A549 (cell line): ENCODE results near the gene IL3. TPM values are rescaled to one million over a fixed set of nuclear protein-coding genes. Genes with fewer than 3 reads are reported as not detected.

Experiments
- ATAC-seq, 2 experiments: fragments of 200-7000 bp in 1 of 2; fragments of >200 bp in 1 of 2; cut with Nextera tagmentation in 1 of 2; cut with Tn5 transposase in 1 of 2; 3 replicates each; pipeline versions ENCODE4 v1.8.0 to v1.9.1; 2018 to 2020; ENCODE audit warnings: mild to moderate bottlenecking in 1 of 2, moderate library complexity in 1 of 2
- CTCF ChIA-PET: fragments of 300-600 bp; sonication (Branson Sonifier 250); formaldehyde crosslinking; extraction: SDS; loops from one replicate; lab custom pipeline; 2021; ENCODE audit warnings: antibody characterized with exemption, inconsistent platforms; lab: Yijun Ruan, JAX
- POLR2A ChIA-PET: fragments of 350-600 bp; formaldehyde crosslinking; extraction: SDS; loops from one replicate; lab custom pipeline; 2021; ENCODE audit warnings: antibody characterized with exemption, inconsistent platforms; lab: Yijun Ruan, JAX
- DNase-seq, 2 experiments: peaks; one replicate each; pipeline versions ENCODE4 v3.0.0 to v3.0.0-alpha.2; 2011 to 2016; ENCODE audit warnings: low read depth in 1 of 2, low spot score in 1 of 2
- FAIRE-seq: peaks from 2 replicates; lab custom pipeline; 2011; peaks lifted over from hg19 to GRCh38; lab: Jason Lieb, UNC
- H3K27ac ChIP-seq, 2 experiments: fragments of >200 bp; sonication (Bioruptor Twin); formaldehyde crosslinking; 3 replicates each; pipeline ENCODE4 v1.5.1; 2016 to 2017
- H3K4me1 ChIP-seq: fragments of >200 bp; sonication (Bioruptor Twin); formaldehyde crosslinking; 3 replicates; pipeline ENCODE4 v1.6.1; 2016
- H3K4me2 ChIP-seq: fragments of >200 bp; sonication (Bioruptor Twin); formaldehyde crosslinking; 3 replicates; pipeline ENCODE4 v1.6.1; 2016
- H3K4me3 ChIP-seq: fragments of >200 bp; sonication (Bioruptor Twin); formaldehyde crosslinking; 3 replicates; pipeline ENCODE4 v1.5.1; 2016
- H3K9me3 ChIP-seq: fragments of >200 bp; sonication (Bioruptor Twin); formaldehyde crosslinking; 3 replicates; pipeline ENCODE4 v1.6.1; 2016
- BCL3 ChIP-seq: fragments of >200 bp; sonication (Bioruptor Twin); formaldehyde crosslinking; IDR thresholded peaks from 3 replicates; pipeline ENCODE4 v1.6.1; 2016
- BHLHE40 ChIP-seq: IDR thresholded peaks from 2 replicates; pipeline ENCODE4 v1.6.1; 2012; ENCODE audit warnings: low read depth, low read length, inconsistent platforms
- CBX2 ChIP-seq: fragments of 200-600 bp; sonication (generic); IDR thresholded peaks from 2 replicates; pipeline ENCODE4 v1.6.1; 2016; ENCODE audit warnings: low read depth, mild to moderate bottlenecking, borderline replicate concordance
- CEBPB ChIP-seq, 2 experiments: fragments of >200 bp in 1 of 2; sonication (Bioruptor Twin) in 1 of 2; formaldehyde crosslinking in 1 of 2; IDR thresholded peaks; 2 replicates each; pipeline ENCODE4 v1.6.1; 2012 to 2016
- CHD4 ChIP-seq: fragments of 200-600 bp; sonication (generic); IDR thresholded peaks from 2 replicates; pipeline ENCODE4 v1.6.1; 2016; ENCODE audit warnings: antibody characterized with exemption, mild to moderate bottlenecking, borderline replicate concordance
- CTCF ChIP-seq: fragments of >200 bp; sonication (Bioruptor Twin); formaldehyde crosslinking; IDR thresholded peaks from 3 replicates; pipeline ENCODE4 v1.5.1; 2016
- EHF ChIP-seq: fragments of 250-450 bp; sonication (Bioruptor Pico); IDR thresholded peaks from 2 replicates; pipeline ENCODE4 v1.5.0; 2020; ENCODE audit warnings: mild to moderate bottlenecking
- ELK1 ChIP-seq: fragments of 150-350 bp; IDR thresholded peaks from 2 replicates; pipeline ENCODE4 v1.6.1; 2014; ENCODE audit warnings: low read depth, mild to moderate bottlenecking, low read length
- ESRRA ChIP-seq: fragments of 150-350 bp; IDR thresholded peaks from 2 replicates; pipeline ENCODE4 v1.6.1; 2014; ENCODE audit warnings: mild to moderate bottlenecking, low read length, borderline replicate concordance
- FOSB ChIP-seq: fragments of 250-450 bp; sonication (Bioruptor Pico); IDR thresholded peaks from 2 replicates; pipeline ENCODE4 v1.5.0; 2020; ENCODE audit warnings: mild to moderate bottlenecking, moderate library complexity
- FOSL2 ChIP-seq, 2 experiments: fragments of 450-650 bp in 1 of 2; fragments of >200 bp in 1 of 2; sonication (Bioruptor Twin) in 1 of 2; formaldehyde crosslinking; IDR thresholded peaks; 2 replicates each; pipeline versions ENCODE4 v1.5.0 to v1.6.1; 2016 to 2020; ENCODE audit warnings: mild to moderate bottlenecking in 1 of 2, moderate library complexity in 1 of 2
- FOXS1 ChIP-seq: fragments of 250-450 bp; sonication (Bioruptor Pico); IDR thresholded peaks from 2 replicates; pipeline ENCODE4 v1.5.0; 2020; ENCODE audit warnings: mild to moderate bottlenecking, moderate library complexity
- GATA3 ChIP-seq: IDR thresholded peaks from 2 replicates; pipeline ENCODE4 v1.6.1; 2012; ENCODE audit warnings: borderline replicate concordance
- HEYL ChIP-seq: fragments of 250-450 bp; sonication (Bioruptor Pico); IDR thresholded peaks from 2 replicates; pipeline ENCODE4 v1.8.0; 2021; ENCODE audit warnings: mild to moderate bottlenecking, moderate library complexity
- HOXA7 ChIP-seq: fragments of 250-450 bp; sonication (Bioruptor Pico); IDR thresholded peaks from 2 replicates; pipeline ENCODE4 v1.5.0; 2020; ENCODE audit warnings: mild to moderate bottlenecking, moderate library complexity
- HOXB13 ChIP-seq: fragments of 250-450 bp; sonication (Bioruptor Pico); IDR thresholded peaks from 2 replicates; pipeline ENCODE4 v1.5.0; 2020; ENCODE audit warnings: low read depth, mild to moderate bottlenecking, moderate library complexity
- JUN ChIP-seq, 2 experiments: fragments of >200 bp; sonication (Bioruptor Twin); formaldehyde crosslinking; IDR thresholded peaks; 2 replicates in 1 of 2; 3 replicates in 1 of 2; pipeline ENCODE4 v1.6.1; 2016 to 2017
- NR3C1 ChIP-seq: fragments of >200 bp; sonication (Bioruptor Twin); formaldehyde crosslinking; IDR thresholded peaks from 3 replicates; pipeline ENCODE4 v1.6.1; 2017
- PBX3 ChIP-seq: IDR thresholded peaks from 2 replicates; pipeline ENCODE4 v1.6.1; 2012
- POLR2A ChIP-seq: IDR thresholded peaks from 2 replicates; pipeline ENCODE4 v1.6.1; 2012; ENCODE audit warnings: mild to moderate bottlenecking, low read length
- POLR2AphosphoS2 ChIP-seq: conservative IDR thresholded peaks from 2 replicates; pipeline ENCODE4 v1.6.1; 2012; ENCODE audit warnings: low read length, improper control_type of control experiment, inconsistent platforms
- RAD21 ChIP-seq, 2 experiments: fragments of >200 bp in 1 of 2; sonication (Bioruptor Twin) in 1 of 2; formaldehyde crosslinking in 1 of 2; IDR thresholded peaks in 1 of 2; conservative IDR thresholded peaks in 1 of 2; 2 replicates in 1 of 2; 3 replicates in 1 of 2; pipeline ENCODE4 v1.6.1; 2012 to 2018; ENCODE audit warnings: inconsistent platforms in 1 of 2
- RARB ChIP-seq: fragments of 250-450 bp; sonication (Bioruptor Pico); IDR thresholded peaks from 2 replicates; pipeline ENCODE4 v1.8.0; 2021; ENCODE audit warnings: mild to moderate bottlenecking, moderate library complexity
- RNF2 ChIP-seq: fragments of 200-600 bp; sonication (generic); IDR thresholded peaks from 2 replicates; pipeline ENCODE4 v1.6.1; 2016; ENCODE audit warnings: low read depth, mild to moderate bottlenecking, antibody characterized with exemption, moderate library complexity, borderline replicate concordance
- TP53 ChIP-seq: fragments of 250-450 bp; sonication (Bioruptor Pico); IDR thresholded peaks from 2 replicates; pipeline ENCODE4 v1.5.0; 2021; ENCODE audit warnings: mild to moderate bottlenecking, moderate library complexity
- USF2 ChIP-seq: fragments of 450-650 bp; IDR thresholded peaks from 2 replicates; pipeline ENCODE4 v1.6.1; 2014; ENCODE audit warnings: antibody characterized with exemption
- ZFP36 ChIP-seq: fragments of 450-650 bp; IDR thresholded peaks from 2 replicates; pipeline ENCODE4 v1.6.1; 2014; ENCODE audit warnings: borderline replicate concordance; ENCODE audit not compliant: partially characterized antibody
- ZSCAN20 ChIP-seq: fragments of 250-450 bp; sonication (Bioruptor Pico); IDR thresholded peaks from 2 replicates; pipeline ENCODE4 v1.8.0; 2022; ENCODE audit warnings: mild to moderate bottlenecking, moderate library complexity
- whole genome bisulfite sequencing: methylation state at CpG from one replicate; pipeline ENCODE4 v1.1.6; 2017; ENCODE audit errors: missing lambda C conversion rate; 5-methylcytosine and 5-hydroxymethylcytosine counted together
- polyA plus RNA-seq, 4 experiments: library from polyadenylated mRNA; depleted of rRNA in 3 of 4; stranded (reverse); fragments of >200 nt; fragmentation: RNase III in 1 of 4; extraction: RNeasy Plus Mini Kit Qiagen cat#74134 plus additional on column Dnase treatment in 1 of 4; gene quantifications; 2 replicates in 3 of 4; 3 replicates in 1 of 4; pipeline ENCODE4 v1.2.3, GENCODE V29; 2011 to 2017

The IL3 gene
- polyA plus RNA-seq, 2 of the 4 experiments (the other 2 are of a cell fraction), result not detected

- FAIRE-seq, result no peak
- H3K9me3 ChIP-seq, result no peaks in the 10 kb centered on the region
- DNase-seq, result no peak
- ChIA-PET POLR2A (no interaction called here), CTCF (interaction anchor here (0.8 to 2.6 kb wide), 3 partner anchors 13 to 239 kb away, joined by 3 to 15 read pairs (median 3); no protein-coding TSS in a partner anchor)
- TF ChIP-seq GATA3 (no peak), POLR2A (no peak), RNF2 (no peak), BCL3 (no peak), FOSB (CRISPR knock-in tag) (no peak), NR3C1 (no peak), BHLHE40 (no peak), CEBPB (IDR thresholded peaks at IDR 0.05) (no peak), CBX2 (no peak), HEYL (CRISPR knock-in tag) (no peak), ELK1 (no peak), ZFP36 (no peak), USF2 (no peak), POLR2AphosphoS2 (no peak), RAD21 (conservative IDR thresholded peaks at IDR 0.05 in 1 of 2, IDR thresholded peaks at IDR 0.05 in 1 of 2) (no peak), JUN (IDR thresholded peaks at IDR 0.05) (no peak), ESRRA (no peak), PBX3 (no peak), TP53 (CRISPR knock-in tag) (no peak), CHD4 (no peak)
- H3K4me3 ChIP-seq, result no peak overlapping the region
- no peak for ATAC-seq
- no peak overlapping the region for H3K27ac ChIP-seq
- H3K4me1 ChIP-seq, result no peaks in the 10 kb centered on the region
- H3K4me2 ChIP-seq, result no peak overlapping the region
- 15% methylated on average over 5 of the region's 5 CpGs for WGBS
Measured at GRCh38 chr5:132050136-132050535, 10.3 kb upstream of the IL3 start.

GRCh38 chr5:132050661-132051552 is 9.5 kb upstream of the IL3 start:
- no peak for DNase-seq
- Histone ChIP-seq H3K4me1 (no peaks in the 10 kb centered on the region), H3K4me2 (no peak overlapping the region), H3K9me3 (no peaks in the 10 kb centered on the region), H3K4me3 (no peak overlapping the region), H3K27ac (no peak overlapping the region)
- ChIA-PET CTCF (interaction anchor here (1.6 to 2.6 kb wide), 2 partner anchors 12 to 240 kb away, joined by 3 to 15 read pairs; no protein-coding TSS in a partner anchor), POLR2A (no interaction called here)
- no peak for FAIRE-seq
- no peak; a peak in 1 of 6 replicates for ATAC-seq
- 64% methylated on average over 9 of the region's 9 CpGs for WGBS
- TF ChIP-seq HOXB13 (CRISPR knock-in tag) (no peak), ZSCAN20 (CRISPR knock-in tag) (no peak), CTCF (no peak), TP53 (CRISPR knock-in tag) (no peak), RARB (CRISPR knock-in tag) (no peak), EHF (CRISPR knock-in tag) (no peak), FOXS1 (CRISPR knock-in tag) (no peak), USF2 (no peak), FOSL2 (IDR thresholded peaks at IDR 0.05) (no peak), FOSL2 (CRISPR knock-in tag; IDR thresholded peaks at IDR 0.05) (no peak), CBX2 (no peak), HOXA7 (CRISPR knock-in tag) (no peak)
